ELF-1 (cell line): ENCODE results near the gene ZNF316.

Experiments
- DNase-seq: peaks from one replicate; pipeline ENCODE4 v3.0.0-alpha.2; 2016; ENCODE audit warnings: low read depth, low spot score

The ZNF316 gene

DNA sequence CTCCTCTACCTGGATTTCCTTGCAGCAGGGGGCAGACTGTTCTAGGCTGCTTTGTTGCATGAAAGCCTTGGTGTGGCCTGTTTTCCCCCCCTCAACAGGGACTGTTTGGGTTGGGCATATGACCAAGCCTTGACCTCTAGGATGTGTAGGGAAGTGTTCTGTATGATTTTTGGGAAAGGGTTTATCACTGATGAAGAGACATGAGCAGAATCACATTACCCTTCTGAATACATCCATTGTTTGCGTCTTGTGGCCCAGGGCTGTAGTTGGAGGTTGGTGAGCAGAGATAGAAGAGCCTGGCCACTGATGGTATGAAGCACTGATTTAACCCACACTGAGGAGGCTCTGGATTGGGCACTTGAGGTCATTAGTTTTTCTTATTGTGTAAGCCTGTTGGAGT lies 43.0 kb downstream of the ZNF316 start:
- no peak for DNase-seq

DNA sequence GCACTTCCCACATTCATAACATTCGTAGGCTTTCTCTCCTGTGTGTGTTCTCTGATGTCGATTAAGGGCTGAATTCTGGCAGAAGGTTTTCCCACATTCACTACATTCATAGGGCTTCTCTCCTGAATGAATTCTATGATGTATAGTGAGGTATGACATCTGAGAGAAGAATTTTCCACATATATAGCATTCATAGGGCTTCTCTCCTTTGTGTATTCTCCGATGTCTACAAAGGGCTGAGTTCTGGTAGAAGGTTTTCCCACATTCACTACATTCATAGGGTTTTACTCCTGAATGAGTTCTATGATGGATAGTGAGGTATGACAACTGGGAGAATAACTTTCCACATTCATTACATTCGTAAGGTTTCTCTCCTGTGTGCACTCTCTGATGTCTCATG lies 54.0 kb downstream of the ZNF316 start:
- no peak for DNase-seq

DNA sequence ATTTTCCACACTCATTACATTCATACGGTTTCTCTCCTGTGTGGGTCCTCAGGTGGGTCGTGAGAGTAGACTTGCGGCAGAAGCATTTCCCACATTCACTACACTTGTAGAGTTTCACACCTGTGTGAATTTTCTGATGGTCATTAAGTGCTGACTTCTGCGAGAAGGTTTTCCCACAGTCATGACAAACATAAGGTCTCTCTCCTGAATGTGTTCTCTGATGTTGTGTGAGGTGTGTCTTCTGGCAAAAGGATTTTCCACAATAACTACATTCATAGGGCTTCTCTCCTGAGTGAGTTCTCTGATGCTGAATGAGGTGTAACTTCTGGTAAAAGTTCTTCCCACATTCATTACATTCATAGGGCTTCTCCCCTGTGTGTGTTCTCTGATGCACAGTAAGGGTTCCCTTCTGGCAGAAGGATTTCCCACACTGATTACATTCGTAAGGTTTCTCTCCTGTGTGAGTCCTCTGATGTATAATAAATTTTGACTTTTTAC lies 54.5 kb downstream of the ZNF316 start:
- DNase-seq = peak; percentile 8

DNA sequence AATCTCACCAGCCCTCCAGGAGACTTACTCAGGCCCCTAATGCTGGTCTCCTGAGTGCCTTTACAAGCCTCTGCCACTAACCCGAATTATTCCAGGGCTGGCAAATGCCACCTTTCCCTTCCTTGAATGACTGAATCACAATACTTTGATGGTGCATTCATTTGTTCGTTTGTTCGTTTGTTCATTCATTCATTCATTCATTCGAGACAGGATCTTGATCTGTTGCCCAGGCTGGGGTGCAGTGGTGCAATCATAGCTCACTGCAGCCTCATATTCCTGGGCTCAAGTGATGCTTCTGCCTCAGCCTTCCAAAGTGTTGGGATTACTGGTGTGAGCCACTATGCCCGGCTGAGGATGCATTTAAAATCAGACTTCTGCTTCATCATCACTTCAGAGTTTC lies 63.7 kb downstream of the ZNF316 start:
- no peak for DNase-seq

DNA sequence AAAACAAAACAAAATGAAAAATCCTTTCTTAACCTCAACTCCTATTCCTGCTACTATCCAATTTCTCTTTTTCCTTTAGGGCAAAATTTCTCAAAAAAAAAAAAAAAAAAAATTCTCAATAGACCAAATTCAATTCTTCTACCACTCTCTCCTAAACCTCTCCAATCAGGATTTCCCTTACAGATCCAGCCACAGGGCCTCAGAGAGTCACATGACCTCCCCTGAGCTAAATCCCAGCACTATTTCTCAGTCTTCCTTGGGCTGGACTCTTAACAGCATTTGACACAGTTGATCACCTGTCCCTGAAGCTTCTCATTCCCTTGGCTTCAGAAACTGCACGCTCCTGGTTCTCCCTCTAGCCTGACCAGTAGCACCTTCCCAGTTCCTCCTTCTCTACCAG lies 64.7 kb downstream of the ZNF316 start:
- no peak for DNase-seq
